ENCODE results near the gene RSPH3.

RSPH3 gene

DNA sequence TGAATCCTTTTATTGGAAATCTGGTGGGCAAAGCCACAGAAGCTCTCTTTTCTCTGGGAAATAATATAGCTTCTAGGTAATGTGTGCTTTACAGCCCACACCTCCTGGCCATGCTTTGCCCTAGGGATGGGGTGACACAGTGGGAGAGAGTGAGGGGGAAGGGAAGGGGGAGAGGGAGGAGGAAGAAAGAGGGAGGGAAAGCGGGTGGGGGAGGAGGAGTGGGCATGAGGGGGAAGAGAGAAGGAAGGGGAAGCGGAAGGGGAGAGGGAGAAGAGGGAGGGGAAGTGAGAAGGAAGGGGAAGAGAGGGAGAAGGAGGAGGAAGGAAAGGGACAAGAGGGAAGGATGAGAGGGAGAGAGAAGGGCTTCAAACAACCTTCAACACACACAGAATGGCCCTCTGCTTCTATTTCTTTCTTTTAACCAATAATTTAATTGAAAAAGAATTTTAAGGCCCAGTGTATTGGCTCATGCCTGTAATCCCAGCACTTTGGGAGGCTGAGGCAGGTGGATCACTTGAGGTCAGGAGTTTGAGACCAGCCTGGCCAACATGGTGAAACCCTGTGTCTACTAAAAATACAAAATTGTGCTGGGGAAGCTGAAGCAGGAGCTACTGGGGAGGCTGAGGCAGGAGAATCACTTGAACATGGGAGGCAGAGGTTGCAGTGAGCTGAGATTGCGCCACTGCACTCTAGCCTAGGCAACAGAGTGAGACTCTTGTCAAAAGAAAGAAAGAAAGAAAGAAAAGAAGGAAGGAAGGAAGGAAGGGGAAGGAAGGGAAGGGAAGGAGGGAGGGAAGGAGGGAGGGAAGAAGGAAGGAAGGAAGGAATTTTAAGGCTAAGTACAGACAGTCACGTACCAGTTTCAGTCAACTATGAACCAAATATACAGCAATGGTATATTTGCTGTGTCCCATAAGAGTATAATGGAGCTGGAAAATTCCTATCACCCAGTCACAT, 75.2 kb downstream of the RSPH3 start:
- no peak for DNase-seq

DNA sequence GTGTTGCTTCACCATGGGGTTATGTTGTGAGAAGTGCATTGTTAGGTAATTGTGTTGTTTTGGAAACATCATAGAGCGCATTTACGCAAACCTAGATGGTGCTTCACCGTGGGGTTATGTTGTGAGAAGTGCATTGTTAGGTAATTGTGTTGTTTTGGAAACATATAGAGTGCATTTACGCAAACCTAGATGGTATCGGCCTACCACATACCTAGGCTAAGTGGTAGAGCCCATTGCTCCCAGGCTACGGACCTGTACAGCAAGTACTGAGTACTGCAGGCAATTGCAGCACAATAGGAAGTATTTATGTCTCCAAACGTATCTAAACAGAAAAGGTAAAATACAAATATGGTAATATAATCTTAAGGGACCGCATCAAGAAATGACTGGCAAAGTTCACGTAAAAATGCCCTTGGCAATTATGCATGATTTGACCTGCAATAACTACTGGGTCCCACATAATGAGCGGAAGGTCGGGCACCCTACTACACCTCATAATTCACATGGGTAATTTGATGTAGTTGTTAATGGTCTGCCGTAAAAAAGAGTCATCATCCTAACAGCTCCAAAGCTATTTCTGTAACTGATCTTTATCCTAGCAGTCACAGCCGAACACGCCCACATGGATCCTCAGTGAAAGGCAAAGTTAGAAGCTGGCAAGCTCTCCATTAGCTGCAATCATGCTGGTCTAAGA, 76.0 kb downstream of the RSPH3 start:
- no peak for DNase-seq

Data from NCI-H524 (cell line).